Middle frontal gyrus (tissue), 1 donor: ENCODE data around the gene INSIG1.

Source experiments
- DNase-seq: peaks from one replicate; pipeline ENCODE4 v3.0.0-alpha.2; 2015; ENCODE audit warnings: low spot score; ENCODE audit errors: extremely low spot score

The INSIG1 gene

GRCh38 chr7:155300641-155301452 is 3.2 kb downstream of the INSIG1 start:
- no peak for DNase-seq

GRCh38 chr7:155303039-155303593 is 5.4 kb downstream of the INSIG1 start:
- DNase-seq: no peak

- DNase-seq: no peak
Measured at GRCh38 chr7:155303897-155304296, 6.2 kb downstream of the INSIG1 start.

GRCh38 chr7:155305231-155305904 is 7.7 kb downstream of the INSIG1 start:
- DNase-seq: no peak

- no peak for DNase-seq
Measured at GRCh38 chr7:155306673-155307470, 9.2 kb downstream of the INSIG1 start.

- no peak for DNase-seq
Measured at GRCh38 chr7:155308330-155309020, 10.8 kb downstream of the INSIG1 start.

- DNase-seq: no peak
Measured at GRCh38 chr7:155309021-155309338, 11.3 kb downstream of the INSIG1 start.

GRCh38 chr7:155310425-155311114 is 12.9 kb downstream of the INSIG1 start:
- no peak for DNase-seq

- no peak for DNase-seq
Measured at GRCh38 chr7:155311826-155312537, 14.3 kb downstream of the INSIG1 start.

GRCh38 chr7:155312633-155313032 is 15.0 kb downstream of the INSIG1 start:
- no peak for DNase-seq

- DNase-seq: no peak
Measured at GRCh38 chr7:155313096-155313495, 15.4 kb downstream of the INSIG1 start.

GRCh38 chr7:155315977-155316376 is 18.3 kb downstream of the INSIG1 start:
- DNase-seq: no peak

- no peak for DNase-seq
Measured at GRCh38 chr7:155316427-155317113, 18.9 kb downstream of the INSIG1 start.

GRCh38 chr7:155317114-155317434 is 19.4 kb downstream of the INSIG1 start:
- DNase-seq: no peak

- no peak for DNase-seq
Measured at GRCh38 chr7:155318245-155318644, 20.6 kb downstream of the INSIG1 start.

- DNase-seq: no peak
Measured at GRCh38 chr7:155322530-155322929, 24.9 kb downstream of the INSIG1 start.

- DNase-seq: no peak
Measured at GRCh38 chr7:155323001-155323638, 25.4 kb downstream of the INSIG1 start.

GRCh38 chr7:155324012-155324917 is 26.6 kb downstream of the INSIG1 start:
- DNase-seq: no peak
